Caco-2 (cell line): ENCODE data around the gene UBE2R2. TPM values are rescaled to one million over a fixed set of nuclear protein-coding genes. Genes with fewer than 3 reads are reported as not detected.

Source experiments
- BruUV-seq: library from RNA; stranded (reverse); fragments of 400-500 nt; replicated peaks from 2 replicates; lab custom pipeline; 2021; lab: Mats Ljungman, UMichigan
- CTCF ChIA-PET: fragments of 300-600 bp; sonication (Branson Sonifier 250); formaldehyde crosslinking; loops from one replicate; lab custom pipeline; 2022; ENCODE audit warnings: antibody characterized with exemption; lab: Charles Lee
- POLR2A ChIA-PET: fragments of 300-600 bp; sonication (Branson Sonifier 250); formaldehyde crosslinking; loops from one replicate; lab custom pipeline; 2022; ENCODE audit warnings: antibody characterized with exemption; lab: Charles Lee
- DNase-seq, 2 experiments: peaks; one replicate each; pipeline versions ENCODE4 v3.0.0 to v3.0.0-alpha.2; 2020 to 2022
- H3K27me3 ChIP-seq: replicated peaks from 2 replicates; pipeline ENCODE4 v1.6.0; 2011; ENCODE audit warnings: low read length; ENCODE audit not compliant: control insufficient read depth, insufficient read depth
- H3K36me3 ChIP-seq: 2 replicates; pipeline ENCODE4 v1.5.1; 2011; ENCODE audit warnings: low read length; ENCODE audit not compliant: control insufficient read depth, insufficient read depth
- H3K4me1 ChIP-seq: fragments of 250-450 bp; sonication (Bioruptor Pico); 2 replicates; pipeline ENCODE4 v1.5.1; 2020; ENCODE audit warnings: mild to moderate bottlenecking
- H3K4me3 ChIP-seq: 2 replicates; pipeline ENCODE4 v1.5.1; 2011; ENCODE audit warnings: low read depth, mild to moderate bottlenecking, control low read depth, low read length
- H3K9me3 ChIP-seq: fragments of 250-450 bp; sonication (Bioruptor Pico); 2 replicates; pipeline ENCODE4 v1.5.1; 2020; ENCODE audit warnings: mild to moderate bottlenecking, moderate library complexity
- H3K27ac Mint-ChIP-seq: one replicate; pipeline ENCODE4 v1.8.0; 2022; ENCODE audit warnings: mixed read lengths; ENCODE audit not compliant: unreplicated experiment
- H3K27me3 Mint-ChIP-seq: one replicate; pipeline ENCODE4 v1.8.0; 2022; ENCODE audit warnings: mixed read lengths; ENCODE audit not compliant: insufficient read depth, unreplicated experiment
- H3K36me3 Mint-ChIP-seq: one replicate; pipeline ENCODE4 v1.8.0; 2022; ENCODE audit warnings: mild to moderate bottlenecking, mixed read lengths; ENCODE audit not compliant: insufficient read depth, unreplicated experiment
- H3K4me1 Mint-ChIP-seq: one replicate; pipeline ENCODE4 v1.8.0; 2022; ENCODE audit warnings: low read depth, mixed read lengths; ENCODE audit not compliant: unreplicated experiment
- H3K4me3 Mint-ChIP-seq: one replicate; pipeline ENCODE4 v1.8.0; 2022; ENCODE audit warnings: mild to moderate bottlenecking, moderate library complexity, mixed read lengths; ENCODE audit not compliant: unreplicated experiment
- H3K9me3 Mint-ChIP-seq: one replicate; pipeline ENCODE4 v1.8.0; 2022; ENCODE audit warnings: mixed read lengths; ENCODE audit not compliant: unreplicated experiment
- intact Hi-C: fragments of 100-400 bp; cut with micrococcal nuclease; formaldehyde crosslinking; loops from one replicate; pipeline ENCODE4 v1.10.0; 2022; ENCODE audit not compliant: unreplicated experiment
- total RNA-seq: library from RNA; stranded (reverse); gene quantifications from 2 replicates; pipeline ENCODE4 v1.2.3, GENCODE V29; 2022
- TF ChIP-seq, protein P1 (sequence below), 2 experiments: fragments of 200-600 bp in 1 of 2; IDR thresholded peaks; 1 replicate in 1 of 2; 2 replicates in 1 of 2; pipeline versions ENCODE4 v1.5.1 to v1.8.0; 2011 to 2022; ENCODE audit warnings: antibody characterized with exemption in 1 of 2, control low read depth in 1 of 2, inconsistent platforms in 1 of 2, low read depth in 1 of 2, low read length in 1 of 2, mild to moderate bottlenecking in 1 of 2, moderate library complexity in 1 of 2; ENCODE audit not compliant: insufficient read depth in 1 of 2, severe bottlenecking in 1 of 2, unreplicated experiment in 1 of 2

Gene UBE2R2
- total RNA-seq, 1 experiment from 2014 or later, result 52.3 TPM

DNA sequence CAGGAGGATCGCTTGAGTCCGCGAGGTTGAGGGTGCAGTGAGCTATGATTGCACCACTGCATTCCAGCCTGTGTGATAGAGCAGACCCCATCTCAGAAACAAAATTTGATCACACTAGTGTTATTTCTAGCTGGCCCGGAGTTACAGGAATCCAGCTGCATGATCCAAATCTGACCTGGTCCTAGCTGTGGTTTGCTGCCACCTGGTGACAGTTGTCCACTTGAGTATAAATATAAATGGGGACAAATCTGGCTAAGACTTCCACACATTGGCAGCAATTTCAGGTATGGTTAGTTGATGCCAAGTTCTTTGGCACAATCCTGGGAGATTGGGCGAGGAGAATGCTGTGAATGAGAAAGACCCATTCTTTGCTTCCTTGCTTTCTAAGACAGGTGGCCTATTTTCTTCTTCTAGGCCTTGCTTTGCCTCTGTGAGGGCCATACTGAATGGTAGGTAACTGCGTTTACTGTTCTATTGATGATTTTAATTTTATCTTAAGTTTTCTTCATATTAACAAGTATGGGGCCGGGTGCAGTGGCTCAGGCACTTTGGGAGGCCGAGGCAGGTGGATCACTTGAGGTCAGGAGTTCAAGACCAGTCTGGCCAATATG, 35.4 kb downstream of the UBE2R2 start:
- no peak overlapping the region for H3K27ac Mint-ChIP-seq
- H3K4me1 ChIP-seq, result peaks cover 2% of the 10 kb centered on the region; the same call in 1 of the 2 replicates
- no peaks in the 10 kb centered on the region for H3K36me3 ChIP-seq
- intact Hi-C loops, result loop anchor here (1.0 kb wide), 3 partner anchors 39 to 114 kb away; no protein-coding TSS in a partner anchor
- ChIA-PET CTCF (interaction anchor here (0.5 to 3.4 kb wide), 8 partner anchors 11 to 228 kb away, joined by 3 to 55 read pairs (median 6); no protein-coding TSS in a partner anchor), POLR2A (interaction anchor here (0.6 kb wide), 1 partner anchor 39 kb away, joined by 3 read pairs; no protein-coding TSS in a partner anchor)
- H3K27me3 Mint-ChIP-seq, result no peaks in the 10 kb centered on the region
- peaks cover 23% of the 10 kb centered on the region for H3K4me1 Mint-ChIP-seq
- H3K4me3 Mint-ChIP-seq, result no peak overlapping the region
- no peak overlapping the region for H3K4me3 ChIP-seq
- no peaks in the 10 kb centered on the region for H3K9me3 ChIP-seq
- no TSS peak for BruUV-seq
- peak; percentile 65 to 73 for DNase-seq
- TF ChIP-seq, protein P1, sequence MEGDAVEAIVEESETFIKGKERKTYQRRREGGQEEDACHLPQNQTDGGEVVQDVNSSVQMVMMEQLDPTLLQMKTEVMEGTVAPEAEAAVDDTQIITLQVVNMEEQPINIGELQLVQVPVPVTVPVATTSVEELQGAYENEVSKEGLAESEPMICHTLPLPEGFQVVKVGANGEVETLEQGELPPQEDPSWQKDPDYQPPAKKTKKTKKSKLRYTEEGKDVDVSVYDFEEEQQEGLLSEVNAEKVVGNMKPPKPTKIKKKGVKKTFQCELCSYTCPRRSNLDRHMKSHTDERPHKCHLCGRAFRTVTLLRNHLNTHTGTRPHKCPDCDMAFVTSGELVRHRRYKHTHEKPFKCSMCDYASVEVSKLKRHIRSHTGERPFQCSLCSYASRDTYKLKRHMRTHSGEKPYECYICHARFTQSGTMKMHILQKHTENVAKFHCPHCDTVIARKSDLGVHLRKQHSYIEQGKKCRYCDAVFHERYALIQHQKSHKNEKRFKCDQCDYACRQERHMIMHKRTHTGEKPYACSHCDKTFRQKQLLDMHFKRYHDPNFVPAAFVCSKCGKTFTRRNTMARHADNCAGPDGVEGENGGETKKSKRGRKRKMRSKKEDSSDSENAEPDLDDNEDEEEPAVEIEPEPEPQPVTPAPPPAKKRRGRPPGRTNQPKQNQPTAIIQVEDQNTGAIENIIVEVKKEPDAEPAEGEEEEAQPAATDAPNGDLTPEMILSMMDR (IDR thresholded peaks at IDR 0.05; ENCODE audit: insufficient read depth in 1 of 2, low read depth in 1 of 2, low read length in 1 of 2, severe bottlenecking in 1 of 2, unreplicated experiment in 1 of 2), result peak; percentile 60 to 69
- H3K27me3 ChIP-seq, result no peaks in the 10 kb centered on the region
- no peaks in the 10 kb centered on the region for H3K9me3 Mint-ChIP-seq
- peaks cover 24% of the 10 kb centered on the region for H3K36me3 Mint-ChIP-seq

DNA sequence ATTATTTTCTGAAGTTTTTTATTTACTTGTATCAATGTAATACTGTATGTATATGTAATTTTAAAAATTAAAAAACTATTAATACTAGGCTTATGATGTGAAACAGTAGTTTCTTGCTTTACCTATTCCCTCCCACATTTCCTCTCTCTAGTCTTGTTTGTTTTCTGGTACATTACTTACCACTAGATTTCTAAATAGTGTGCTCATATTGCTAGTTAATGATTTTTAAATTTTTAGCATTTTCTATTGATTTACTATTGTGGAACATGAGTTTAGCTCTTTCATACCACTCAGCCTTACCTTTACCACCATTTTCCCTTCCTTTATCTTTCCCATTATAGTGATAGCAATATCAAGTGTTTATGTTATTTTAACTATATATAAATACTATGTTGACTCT, 39.3 kb downstream of the UBE2R2 start:
- no peaks in the 10 kb centered on the region for H3K36me3 ChIP-seq
- peaks cover 31% of the 10 kb centered on the region for H3K36me3 Mint-ChIP-seq
- no peak for DNase-seq
- TF ChIP-seq, protein P1 (IDR thresholded peaks at IDR 0.05; ENCODE audit: insufficient read depth in 1 of 2, low read depth in 1 of 2, low read length in 1 of 2, severe bottlenecking in 1 of 2, unreplicated experiment in 1 of 2), result no peak
- no peak overlapping the region for H3K4me3 Mint-ChIP-seq
- H3K27me3 Mint-ChIP-seq, result no peaks in the 10 kb centered on the region
- no TSS peak for BruUV-seq
- no peaks in the 10 kb centered on the region for H3K9me3 ChIP-seq
- intact Hi-C loops, result no loop called here
- H3K4me1 ChIP-seq, result 0 out of 2 replicates have a peak, but pooled peaks cover 3% of the 10 kb centered on the region
- H3K27me3 ChIP-seq, result no peaks in the 10 kb centered on the region
- no peak overlapping the region for H3K4me3 ChIP-seq
- H3K9me3 Mint-ChIP-seq, result no peaks in the 10 kb centered on the region
- peaks cover 19% of the 10 kb centered on the region for H3K4me1 Mint-ChIP-seq
- CTCF ChIA-PET, result no interaction called here
- POLR2A ChIA-PET, result no interaction called here
- H3K27ac Mint-ChIP-seq, result no peak overlapping the region

DNA sequence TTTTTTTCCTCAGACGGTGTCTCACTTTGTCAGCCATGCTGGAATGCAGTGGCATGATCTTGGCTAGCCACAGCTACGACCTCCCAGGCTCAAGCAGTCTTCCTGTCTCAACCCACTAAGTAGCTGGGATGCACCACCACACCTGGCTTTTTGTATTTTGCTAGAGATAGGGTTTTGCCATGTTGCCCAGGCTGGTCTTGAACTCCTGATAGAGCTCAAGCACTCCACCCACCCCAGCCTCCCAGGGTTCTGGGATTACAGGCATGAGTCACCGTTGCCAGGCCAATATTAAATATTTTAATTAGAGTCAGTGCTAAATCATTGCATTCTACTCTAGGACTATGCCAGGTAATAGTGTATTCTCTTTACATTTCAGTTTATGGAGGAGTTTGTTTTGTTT, 41.5 kb downstream of the UBE2R2 start:
- 0 out of 2 replicates have a peak, but pooled peaks cover 3% of the 10 kb centered on the region for H3K4me1 ChIP-seq
- no peaks in the 10 kb centered on the region for H3K27me3 ChIP-seq
- no peaks in the 10 kb centered on the region for H3K27me3 Mint-ChIP-seq
- no TSS peak for BruUV-seq
- TF ChIP-seq, protein P1 (IDR thresholded peaks at IDR 0.05; ENCODE audit: insufficient read depth in 1 of 2, low read depth in 1 of 2, low read length in 1 of 2, severe bottlenecking in 1 of 2, unreplicated experiment in 1 of 2), result no peak
- ChIA-PET POLR2A (no interaction called here), CTCF (no interaction called here)
- no peak for DNase-seq
- no peak overlapping the region for H3K4me3 ChIP-seq
- no peak overlapping the region for H3K4me3 Mint-ChIP-seq
- no peaks in the 10 kb centered on the region; the same call in 1 of the 2 replicates for H3K36me3 ChIP-seq
- H3K36me3 Mint-ChIP-seq, result peaks cover 31% of the 10 kb centered on the region
- no peaks in the 10 kb centered on the region for H3K9me3 ChIP-seq
- no peak overlapping the region for H3K27ac Mint-ChIP-seq
- intact Hi-C loops, result no loop called here
- peaks cover 26% of the 10 kb centered on the region for H3K4me1 Mint-ChIP-seq
- no peaks in the 10 kb centered on the region for H3K9me3 Mint-ChIP-seq
